GM12878 (cell line): ENCODE results near the gene TM9SF4. TPM values are rescaled to one million over a fixed set of nuclear protein-coding genes. Genes with fewer than 3 reads are reported as not detected.

ENCODE experiments used
- ATAC-seq: fragments of 200-7000 bp; cut with Tn5 transposase; 3 replicates; pipeline ENCODE4 v1.9.1; 2020; ENCODE audit warnings: mild to moderate bottlenecking, moderate library complexity
- BruUV-seq: library from RNA; stranded (reverse); fragments of 400-500 nt; replicated peaks from 2 replicates; lab custom pipeline; 2021; lab: Mats Ljungman, UMichigan
- CTCF ChIA-PET: fragments of 300-600 bp; sonication (Branson Sonifier 250); formaldehyde crosslinking; extraction: SDS; loops from one replicate; lab custom pipeline; 2021; ENCODE audit warnings: inconsistent platforms; lab: Yijun Ruan, JAX
- POLR2A ChIA-PET: fragments of 350-600 bp; formaldehyde crosslinking; extraction: SDS; loops from one replicate; lab custom pipeline; 2021; ENCODE audit warnings: inconsistent platforms; lab: Charles Lee
- RAD21 ChIA-PET: fragments of 300-600 bp; sonication (Branson Sonifier 250); formaldehyde crosslinking; loops from one replicate; lab custom pipeline; 2023; ENCODE audit warnings: antibody characterized with exemption; ENCODE audit not compliant: unreplicated experiment; lab: Charles Lee
- SMC1A ChIA-PET: fragments of 300-600 bp; sonication (Branson Sonifier 250); formaldehyde crosslinking; loops from one replicate; lab custom pipeline; 2023; ENCODE audit not compliant: unreplicated experiment, uncharacterized antibody; lab: Charles Lee
- DNase-seq: peaks from one replicate; pipeline ENCODE4 v3.0.0-alpha.2; 2011; ENCODE audit warnings: low read depth, low spot score
- FAIRE-seq: peaks from 3 replicates; lab custom pipeline; 2011; peaks lifted over from hg19 to GRCh38; lab: Jason Lieb, UNC
- H2AFZ ChIP-seq: 2 replicates; pipeline ENCODE4 v1.6.0; 2011; ENCODE audit warnings: low read depth, low read length, control low read depth; ENCODE audit not compliant: control insufficient read depth
- H3K27ac ChIP-seq: 2 replicates; pipeline ENCODE4 v1.5.1; 2011; ENCODE audit warnings: control low read depth; ENCODE audit not compliant: control insufficient read depth, insufficient read depth
- H3K27me3 ChIP-seq, 2 experiments: replicated peaks in 1 of 2; 2 replicates each; pipeline versions ENCODE4 v1.6.0 to v1.6.1; 2011; ENCODE audit warnings: low read length in 1 of 2; ENCODE audit not compliant: control insufficient read depth in 2 of 2, insufficient read depth in 2 of 2
- H3K36me3 ChIP-seq, 2 experiments: 2 replicates each; pipeline ENCODE4 v1.5.1; 2011; ENCODE audit warnings: low read length in 1 of 2; ENCODE audit not compliant: control insufficient read depth in 2 of 2, insufficient read depth in 2 of 2
- H3K4me1 ChIP-seq: 2 replicates; pipeline ENCODE4 v1.6.1; 2011; ENCODE audit warnings: mild to moderate bottlenecking, low read length, moderate library complexity, mixed read lengths; ENCODE audit not compliant: control insufficient read depth, insufficient read depth
- H3K4me2 ChIP-seq: 2 replicates; pipeline ENCODE4 v1.6.0; 2011; ENCODE audit warnings: control low read depth; ENCODE audit not compliant: control insufficient read depth, insufficient read depth
- H3K4me3 ChIP-seq: fragments of 200-600 bp; sonication (generic); 2 replicates; pipeline ENCODE4 v1.5.1; 2016
- H3K79me2 ChIP-seq: 2 replicates; pipeline ENCODE4 v1.6.0; 2011; ENCODE audit warnings: low read length; ENCODE audit not compliant: control insufficient read depth, insufficient read depth
- H3K9ac ChIP-seq: 2 replicates; pipeline ENCODE4 v1.8.0; 2011; ENCODE audit warnings: low read length, control low read depth, mixed read lengths; ENCODE audit not compliant: control insufficient read depth, insufficient read depth
- H3K9me3 ChIP-seq: replicated peaks from 3 replicates; pipeline ENCODE4 v1.5.1; 2011; ENCODE audit warnings: mild to moderate bottlenecking, low read length; ENCODE audit not compliant: control insufficient read depth, insufficient read depth
- H4K20me1 ChIP-seq: 2 replicates; pipeline ENCODE4 v1.6.0; 2011; ENCODE audit not compliant: control insufficient read depth, insufficient read depth
- EED ChIP-seq: sonication (generic); IDR thresholded peaks from 2 replicates; pipeline ENCODE4 v1.6.1; 2016; ENCODE audit warnings: antibody characterized with exemption, low read depth
- EGR1 ChIP-seq, 2 experiments: IDR thresholded peaks; 1 replicate in 1 of 2; 2 replicates in 1 of 2; pipeline ENCODE4 v1.6.1; 2011 to 2012; ENCODE audit warnings: low read depth in 2 of 2, low read length in 2 of 2, borderline replicate concordance in 1 of 2, mild to moderate bottlenecking in 1 of 2, moderate library complexity in 1 of 2
- ETV6 ChIP-seq, 2 experiments: fragments of 450-650 bp in 1 of 2; IDR thresholded peaks in 1 of 2; conservative IDR thresholded peaks in 1 of 2; 2 replicates each; pipeline ENCODE4 v1.6.1; 2014; ENCODE audit warnings: antibody characterized with exemption in 1 of 2, borderline replicate concordance in 1 of 2, low read depth in 1 of 2, mild to moderate bottlenecking in 1 of 2, moderate library complexity in 1 of 2
- GATAD2B ChIP-seq: fragments of 450-650 bp; conservative IDR thresholded peaks from 2 replicates; pipeline ENCODE4 v1.6.1; 2017; ENCODE audit warnings: low read depth, mild to moderate bottlenecking, moderate library complexity
- HDGF ChIP-seq: fragments of 450-650 bp; IDR thresholded peaks from 2 replicates; pipeline ENCODE4 v1.6.1; 2016; ENCODE audit warnings: antibody characterized with exemption
- MTA2 ChIP-seq: fragments of 450-650 bp; IDR thresholded peaks from 2 replicates; pipeline ENCODE4 v1.6.1; 2016; ENCODE audit warnings: low read depth, mild to moderate bottlenecking, moderate library complexity
- RCOR1 ChIP-seq: conservative IDR thresholded peaks from 2 replicates; pipeline ENCODE4 v1.6.1; 2012; ENCODE audit warnings: low read depth, low read length, improper control_type of control experiment
- YY1 ChIP-seq: IDR thresholded peaks from 2 replicates; pipeline ENCODE4 v1.6.1; 2011; ENCODE audit warnings: low read depth, mild to moderate bottlenecking, low read length
- ZNF622 ChIP-seq: fragments of 450-650 bp; IDR thresholded peaks from 2 replicates; pipeline ENCODE4 v1.6.1; 2017; ENCODE audit warnings: mild to moderate bottlenecking, inconsistent platforms
- ZSCAN29 ChIP-seq: fragments of 450-650 bp; IDR thresholded peaks from 2 replicates; pipeline ENCODE4 v1.6.1; 2017; ENCODE audit warnings: mild to moderate bottlenecking, moderate library complexity
- WGBS: methylation state at CpG from one replicate; pipeline ENCODE4 v1.1.6; 2016; ENCODE audit warnings: low lambda C conversion rate; ENCODE audit not compliant: insufficient replicate concordance, insufficient coverage; ENCODE audit errors: missing lambda C conversion rate; 5-methylcytosine and 5-hydroxymethylcytosine counted together
- in situ Hi-C: fragments of 300-500 bp; cut with MboI; formaldehyde crosslinking; loops from 9 replicates; pipeline ENCODE4 v1.14.3; 2018; ENCODE audit warnings: mixed read lengths
- intact Hi-C: fragments of 100-400 bp; cut with micrococcal nuclease; formaldehyde crosslinking; loops from one replicate; pipeline ENCODE4 v1.14.2; 2022; ENCODE audit not compliant: unreplicated experiment
- polyA plus RNA-seq, 11 experiments: library from polyadenylated mRNA; depleted of rRNA in 4 of 11; unstranded in 6 of 11; stranded (reverse) in 5 of 11; fragments of >200 nt; fragmentation: Nextera tagmentation in 4 of 11; fragmentation: Illumina TruSeq in 1 of 11; extraction: Ambion mirVana in 4 of 11; extraction: Trizol in 1 of 11; gene quantifications; 1 replicate in 1 of 11; 2 replicates in 10 of 11; pipeline versions ENCODE4 v1.2.1 to v1.2.3, GENCODE V29; 2011 to 2016; ENCODE audit warnings: inconsistent platforms in 2 of 11, missing spikeins in 2 of 11, low read depth in 1 of 11
- total RNA-seq, 4 experiments: library from RNA; depleted of rRNA in 3 of 4; stranded (reverse); fragments of >200 nt in 3 of 4; fragmentation: Illumina TruSeq in 1 of 4; extraction: Trizol in 1 of 4; gene quantifications; 2 replicates each; pipeline versions ENCODE4 v1.2.1 to v1.2.3, GENCODE V29; 2013 to 2021
- TF ChIP-seq, protein P1 (sequence below): IDR thresholded peaks from 2 replicates; pipeline ENCODE4 v1.6.1; 2012; ENCODE audit warnings: low read depth, low read length, improper control_type of control experiment
- TF ChIP-seq, protein P2 (sequence below): fragments of 450-650 bp; IDR thresholded peaks from 2 replicates; pipeline ENCODE4 v1.6.1; 2017; ENCODE audit warnings: borderline replicate concordance
- TF ChIP-seq, protein P3 (sequence below): fragments of 450-650 bp; formaldehyde crosslinking; IDR thresholded peaks from 2 replicates; pipeline ENCODE4 v1.4.0; 2022; ENCODE audit warnings: mild to moderate bottlenecking, moderate library complexity
- TF ChIP-seq, protein P4 (sequence below): fragments of 450-650 bp; IDR thresholded peaks from 2 replicates; pipeline ENCODE4 v1.6.1; 2016; ENCODE audit warnings: mild to moderate bottlenecking

Gene TM9SF4
- total and polyA plus RNA-seq, 10 of the 15 experiments (the other 5 are each of a cell fraction or from before 2014, with no cell fraction given) = 8.5 to 47.8 (median 24.3) TPM

DNA sequence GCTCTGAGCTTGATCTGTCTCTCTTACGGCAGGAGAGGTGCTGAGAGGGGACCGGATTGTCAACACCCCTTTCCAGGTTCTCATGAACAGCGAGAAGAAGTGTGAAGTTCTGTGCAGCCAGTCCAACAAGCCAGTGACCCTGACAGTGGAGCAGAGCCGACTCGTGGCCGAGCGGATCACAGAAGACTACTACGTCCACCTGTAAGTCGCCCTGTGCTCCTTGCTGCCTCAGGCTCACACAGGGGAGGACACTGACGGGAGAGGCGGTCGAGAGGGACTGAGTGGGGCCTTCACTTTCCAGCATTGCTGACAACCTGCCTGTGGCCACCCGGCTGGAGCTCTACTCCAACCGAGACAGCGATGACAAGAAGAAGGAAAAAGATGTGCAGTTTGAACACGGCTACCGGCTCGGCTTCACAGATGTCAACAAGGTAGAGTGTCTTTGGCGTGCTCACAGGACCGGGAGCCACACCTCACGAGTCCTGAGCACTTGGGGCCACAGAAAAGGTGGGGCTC is 32.0 kb downstream of the TM9SF4 start:
- no TSS peak for BruUV-seq
- in situ Hi-C loops = no loop called here

DNA sequence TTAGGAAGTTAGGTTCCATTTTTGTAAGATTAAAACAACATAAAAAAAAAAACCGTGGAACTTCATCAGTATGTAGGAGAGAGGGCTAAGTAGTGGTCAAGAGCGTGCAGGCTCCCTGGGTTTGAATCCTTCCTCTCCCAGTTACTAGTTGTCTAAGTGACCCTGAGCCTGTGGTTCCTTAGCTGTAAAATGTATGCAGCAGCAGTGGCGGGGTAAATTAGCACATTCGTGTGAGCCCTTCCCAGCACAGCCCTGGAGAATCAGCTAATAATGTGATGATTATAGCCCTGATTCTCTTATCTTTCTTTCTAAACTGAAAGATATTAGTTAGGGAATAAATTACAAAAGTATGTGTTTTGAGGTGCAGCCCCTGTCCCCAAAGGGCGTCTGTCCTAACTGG is 32.6 kb downstream of the TM9SF4 start:
- ATAC-seq (no peak), DNase-seq (no peak), FAIRE-seq (no peak)
- Histone ChIP-seq H3K4me2 (no peak overlapping the region), H2AFZ (no peak overlapping the region), H3K4me1 (no peaks in the 10 kb centered on the region), H3K9ac (no peak overlapping the region), H3K27me3 (no peaks in the 10 kb centered on the region), H3K27ac (no peak overlapping the region), H3K36me3 (peaks cover 30 to 61% of the 10 kb centered on the region in 2 experiments), H3K79me2 (no peaks in the 10 kb centered on the region), H3K4me3 (no peak overlapping the region), H4K20me1 (no peaks in the 10 kb centered on the region), H3K9me3 (no peaks in the 10 kb centered on the region)
- intact Hi-C loops = no loop called here
- no TSS peak for BruUV-seq
- over 99% methylated on average over 5 of the region's 5 CpGs for WGBS
- in situ Hi-C loops = no loop called here
- ChIA-PET CTCF (no interaction called here), RAD21 (no interaction called here), SMC1A (no interaction called here), POLR2A (no interaction called here)
- TF ChIP-seq ZSCAN29 (no peak), RCOR1 (no peak), EGR1 (IDR thresholded peaks at IDR 0.05; ENCODE audit: borderline replicate concordance in 1 of 2, low read depth in 2 of 2, low read length in 2 of 2) (no peak)
- TF ChIP-seq, protein P1, sequence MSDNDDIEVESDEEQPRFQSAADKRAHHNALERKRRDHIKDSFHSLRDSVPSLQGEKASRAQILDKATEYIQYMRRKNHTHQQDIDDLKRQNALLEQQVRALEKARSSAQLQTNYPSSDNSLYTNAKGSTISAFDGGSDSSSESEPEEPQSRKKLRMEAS = no peak
- TF ChIP-seq, protein P2, sequence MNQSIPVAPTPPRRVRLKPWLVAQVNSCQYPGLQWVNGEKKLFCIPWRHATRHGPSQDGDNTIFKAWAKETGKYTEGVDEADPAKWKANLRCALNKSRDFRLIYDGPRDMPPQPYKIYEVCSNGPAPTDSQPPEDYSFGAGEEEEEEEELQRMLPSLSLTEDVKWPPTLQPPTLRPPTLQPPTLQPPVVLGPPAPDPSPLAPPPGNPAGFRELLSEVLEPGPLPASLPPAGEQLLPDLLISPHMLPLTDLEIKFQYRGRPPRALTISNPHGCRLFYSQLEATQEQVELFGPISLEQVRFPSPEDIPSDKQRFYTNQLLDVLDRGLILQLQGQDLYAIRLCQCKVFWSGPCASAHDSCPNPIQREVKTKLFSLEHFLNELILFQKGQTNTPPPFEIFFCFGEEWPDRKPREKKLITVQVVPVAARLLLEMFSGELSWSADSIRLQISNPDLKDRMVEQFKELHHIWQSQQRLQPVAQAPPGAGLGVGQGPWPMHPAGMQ = no peak
- TF ChIP-seq, protein P3, sequence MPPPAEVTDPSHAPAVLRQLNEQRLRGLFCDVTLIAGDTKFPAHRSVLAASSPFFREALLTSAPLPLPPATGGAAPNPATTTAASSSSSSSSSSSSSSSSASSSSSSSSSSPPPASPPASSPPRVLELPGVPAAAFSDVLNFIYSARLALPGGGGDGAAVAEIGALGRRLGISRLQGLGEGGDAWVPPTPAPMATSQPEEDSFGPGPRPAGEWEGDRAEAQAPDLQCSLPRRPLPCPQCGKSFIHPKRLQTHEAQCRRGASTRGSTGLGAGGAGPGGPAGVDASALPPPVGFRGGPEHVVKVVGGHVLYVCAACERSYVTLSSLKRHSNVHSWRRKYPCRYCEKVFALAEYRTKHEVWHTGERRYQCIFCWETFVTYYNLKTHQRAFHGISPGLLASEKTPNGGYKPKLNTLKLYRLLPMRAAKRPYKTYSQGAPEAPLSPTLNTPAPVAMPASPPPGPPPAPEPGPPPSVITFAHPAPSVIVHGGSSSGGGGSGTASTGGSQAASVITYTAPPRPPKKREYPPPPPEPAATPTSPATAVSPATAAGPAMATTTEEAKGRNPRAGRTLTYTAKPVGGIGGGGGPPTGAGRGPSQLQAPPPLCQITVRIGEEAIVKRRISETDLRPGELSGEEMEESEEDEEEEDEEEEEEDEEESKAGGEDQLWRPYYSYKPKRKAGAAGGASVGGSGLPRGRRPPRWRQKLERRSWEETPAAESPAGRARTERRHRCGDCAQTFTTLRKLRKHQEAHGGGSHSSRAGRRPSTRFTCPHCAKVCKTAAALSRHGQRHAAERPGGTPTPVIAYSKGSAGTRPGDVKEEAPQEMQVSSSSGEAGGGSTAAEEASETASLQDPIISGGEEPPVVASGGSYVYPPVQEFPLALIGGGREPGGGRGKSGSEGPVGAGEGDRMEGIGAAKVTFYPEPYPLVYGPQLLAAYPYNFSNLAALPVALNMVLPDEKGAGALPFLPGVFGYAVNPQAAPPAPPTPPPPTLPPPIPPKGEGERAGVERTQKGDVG (CRISPR knock-in tag) = no peak

More for the DNA sequence above, 32.0 kb downstream of the TM9SF4 start:
- intact Hi-C loops = no loop called here
- Histone ChIP-seq H3K79me2 (no peaks in the 10 kb centered on the region), H4K20me1 (no peaks in the 10 kb centered on the region), H3K9ac (no peak overlapping the region)
- WGBS = 97% methylated on average over 19 of the region's 21 CpGs
- TF ChIP-seq EED = no peak
- no peak for TF ChIP-seq GATAD2B
- no peak for TF ChIP-seq HDGF
- TF ChIP-seq YY1 = no peak
- TF ChIP-seq MTA2 = no peak
- no peak for TF ChIP-seq ZNF622
- TF ChIP-seq ETV6 (conservative IDR thresholded peaks at IDR 0.05 in 1 of 2, IDR thresholded peaks at IDR 0.05 in 1 of 2; ENCODE audit: borderline replicate concordance in 1 of 2, low read depth in 1 of 2) = no peak
- TF ChIP-seq, protein P4, sequence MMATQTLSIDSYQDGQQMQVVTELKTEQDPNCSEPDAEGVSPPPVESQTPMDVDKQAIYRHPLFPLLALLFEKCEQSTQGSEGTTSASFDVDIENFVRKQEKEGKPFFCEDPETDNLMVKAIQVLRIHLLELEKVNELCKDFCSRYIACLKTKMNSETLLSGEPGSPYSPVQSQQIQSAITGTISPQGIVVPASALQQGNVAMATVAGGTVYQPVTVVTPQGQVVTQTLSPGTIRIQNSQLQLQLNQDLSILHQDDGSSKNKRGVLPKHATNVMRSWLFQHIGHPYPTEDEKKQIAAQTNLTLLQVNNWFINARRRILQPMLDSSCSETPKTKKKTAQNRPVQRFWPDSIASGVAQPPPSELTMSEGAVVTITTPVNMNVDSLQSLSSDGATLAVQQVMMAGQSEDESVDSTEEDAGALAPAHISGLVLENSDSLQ = no peak
- TF ChIP-seq, protein P1 = no peak
- TF ChIP-seq, all 136 proteins: peak for 0
- SMC1A ChIA-PET = no interaction called here
- H2AFZ ChIP-seq = no peak overlapping the region
- no peaks in the 10 kb centered on the region for H3K4me1 ChIP-seq
- CTCF ChIA-PET = no interaction called here
- H3K27me3 ChIP-seq = no peaks in the 10 kb centered on the region
- RAD21 ChIA-PET = no interaction called here
- FAIRE-seq (no peak), ATAC-seq (no peak), DNase-seq (no peak)
- H3K4me2 ChIP-seq = no peak overlapping the region
- H3K9me3 ChIP-seq = no peaks in the 10 kb centered on the region
- no peak overlapping the region for H3K27ac ChIP-seq
- H3K4me3 ChIP-seq = no peak overlapping the region
- H3K36me3 ChIP-seq = peaks cover 32 to 64% of the 10 kb centered on the region in 2 experiments
- POLR2A ChIA-PET = no interaction called here
